ENCODE data around the gene GPS1.

The GPS1 gene

DNA sequence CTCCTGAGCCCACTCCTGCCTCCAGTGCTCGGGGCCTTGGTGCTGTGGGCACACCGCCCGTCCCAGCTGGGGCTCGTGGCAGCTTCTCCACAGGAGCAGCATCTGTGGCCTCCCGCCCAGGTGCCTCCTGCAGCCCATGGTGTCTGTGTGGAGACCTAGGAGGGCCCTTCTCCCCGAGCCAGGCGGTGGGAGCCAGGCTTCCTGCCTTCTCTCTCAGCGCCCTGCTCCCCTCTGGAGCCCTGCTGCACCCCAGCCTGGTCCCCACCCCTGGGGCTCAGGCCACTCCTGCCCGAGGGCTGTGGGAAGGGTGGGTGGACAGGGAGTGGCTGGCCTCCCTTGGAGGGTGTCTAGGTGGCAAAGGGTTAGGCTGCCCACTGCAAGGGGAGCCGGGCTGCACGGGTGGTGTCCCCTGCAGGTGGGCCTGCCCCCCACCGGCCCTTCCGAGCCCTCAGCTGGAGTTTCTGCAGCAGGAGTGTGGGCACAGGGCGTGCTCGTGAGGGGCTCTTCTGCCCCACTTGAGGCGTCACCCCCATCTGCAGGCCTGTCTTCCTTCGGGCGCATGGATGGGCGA lies 40.0 kb upstream of the GPS1 start:
- CTCF ChIA-PET: interaction anchor here (1.2 to 2.0 kb wide), 2 partner anchors 44 to 52 kb away, joined by 4 to 15 read pairs; no protein-coding TSS in a partner anchor
- no peak for DNase-seq
- Histone ChIP-seq H3K4me3 (ENCODE audit: control insufficient read depth in 1 of 7, extremely low read depth in 1 of 7, insufficient read depth in 4 of 7, low read depth in 2 of 7, low read length in 6 of 7) (no peak overlapping the region), H3K27ac (ENCODE audit: insufficient read depth in 1 of 2, low read depth in 1 of 2, low read length in 2 of 2, poor library complexity in 1 of 2, severe bottlenecking in 2 of 2) (no peak overlapping the region), H3K36me3 (ENCODE audit: control insufficient read depth in 4 of 4, insufficient read depth in 4 of 4, low read length in 3 of 4) (peaks cover 0 to 2% (median 1%) of the 10 kb centered on the region in 4 experiments), H3K4me1 (ENCODE audit: control extremely low read depth in 1 of 4, control insufficient read depth in 4 of 4, insufficient read depth in 4 of 4, low read length in 3 of 4) (peaks cover 0 to 41% (median 35%) of the 10 kb centered on the region in 4 experiments), H3K9me3 (ENCODE audit: control extremely low read depth in 1 of 5, control insufficient read depth in 4 of 5, insufficient read depth in 2 of 5, low read depth in 1 of 5, low read length in 4 of 5) (no peaks in the 10 kb centered on the region), H3K27me3 (replicated peaks in 2 of 5; ENCODE audit: control insufficient read depth in 4 of 5, insufficient read depth in 5 of 5, low read length in 4 of 5) (no peaks in the 10 kb centered on the region)
- POLR2A ChIA-PET: no interaction called here
- 96% methylated on average over 12 of the region's 19 CpGs for WGBS (ENCODE audit: insufficient coverage)

DNA sequence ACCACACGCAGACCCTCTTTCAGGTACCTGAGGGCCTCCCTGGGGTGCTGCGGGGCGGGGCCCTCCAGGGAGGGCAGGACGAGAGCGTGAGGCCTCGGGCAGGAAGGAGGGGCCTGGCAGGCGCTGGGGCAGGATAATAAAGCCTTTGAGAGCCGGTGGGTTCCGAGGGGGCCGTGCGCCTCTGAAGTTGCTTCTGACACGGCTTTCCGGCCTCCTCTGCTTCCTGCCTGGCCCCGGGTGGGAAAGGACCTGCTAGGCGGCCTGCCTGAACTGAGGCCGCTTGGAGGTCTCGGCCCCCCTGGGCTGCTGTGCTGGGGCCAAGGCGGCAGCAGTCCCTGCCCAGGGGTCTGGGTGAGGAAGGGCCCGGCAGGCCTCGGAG lies 39.4 kb upstream of the GPS1 start:
- DNase-seq: peak in 2 of 3 donors; percentile 36 to 40
- Histone ChIP-seq H3K36me3 (ENCODE audit: control insufficient read depth in 4 of 4, insufficient read depth in 4 of 4, low read length in 3 of 4) (peaks cover 0 to 2% (median 1%) of the 10 kb centered on the region in 4 experiments), H3K27ac (ENCODE audit: insufficient read depth in 1 of 2, low read depth in 1 of 2, low read length in 2 of 2, poor library complexity in 1 of 2, severe bottlenecking in 2 of 2) (no peak overlapping the region), H3K4me1 (ENCODE audit: control extremely low read depth in 1 of 4, control insufficient read depth in 4 of 4, insufficient read depth in 4 of 4, low read length in 3 of 4) (peaks cover 0 to 41% (median 35%) of the 10 kb centered on the region in 4 experiments), H3K4me3 (ENCODE audit: control insufficient read depth in 1 of 7, extremely low read depth in 1 of 7, insufficient read depth in 4 of 7, low read depth in 2 of 7, low read length in 6 of 7) (no peak overlapping the region), H3K27me3 (replicated peaks in 2 of 5; ENCODE audit: control insufficient read depth in 4 of 5, insufficient read depth in 5 of 5, low read length in 4 of 5) (no peaks in the 10 kb centered on the region), H3K9me3 (ENCODE audit: control extremely low read depth in 1 of 5, control insufficient read depth in 4 of 5, insufficient read depth in 2 of 5, low read depth in 1 of 5, low read length in 4 of 5) (no peaks in the 10 kb centered on the region)
- POLR2A ChIA-PET: no interaction called here
- 61% methylated on average over 19 of the region's 20 CpGs for WGBS (ENCODE audit: insufficient coverage)
- CTCF ChIA-PET: interaction anchor here (2.0 kb wide), 1 partner anchor 52 kb away, joined by 15 read pairs; no protein-coding TSS in a partner anchor

DNA sequence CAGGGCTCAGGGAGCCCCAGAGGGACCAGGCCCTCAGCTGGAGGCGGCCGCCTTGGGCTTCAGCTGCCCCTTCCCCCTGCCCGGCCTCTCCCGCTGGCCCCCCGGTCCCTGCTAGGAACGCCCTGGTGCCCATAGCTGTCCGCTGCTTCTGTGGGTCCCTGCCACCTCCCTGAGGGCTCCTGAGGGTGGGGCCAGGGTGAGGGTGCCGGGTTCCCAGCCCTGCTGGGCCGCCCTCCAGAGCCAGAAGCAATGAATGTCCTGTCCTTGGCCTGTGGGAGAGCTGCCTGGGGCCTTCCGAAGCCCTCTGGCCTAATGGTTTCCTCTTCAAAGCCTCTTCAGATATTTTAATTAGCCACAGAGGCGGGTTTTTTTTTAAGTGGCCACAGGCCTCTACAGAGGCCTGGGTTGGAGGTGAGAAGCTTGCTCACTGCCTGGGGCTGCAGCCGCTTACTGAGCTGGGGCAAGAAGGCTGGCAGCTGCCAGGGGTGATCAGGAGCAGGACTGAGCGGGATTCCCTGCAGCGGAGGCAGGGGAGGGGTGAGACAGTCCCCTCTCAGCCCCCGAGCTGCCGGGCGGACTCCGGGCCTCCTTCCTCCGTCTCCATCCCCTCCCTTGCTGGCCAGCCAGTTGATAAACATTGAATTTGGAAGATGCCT lies 38.9 kb upstream of the GPS1 start:
- WGBS (ENCODE audit: insufficient coverage): 89% methylated on average over 17 of the region's 19 CpGs
- Histone ChIP-seq H3K4me1 (ENCODE audit: control extremely low read depth in 1 of 4, control insufficient read depth in 4 of 4, insufficient read depth in 4 of 4, low read length in 3 of 4) (peaks cover 0 to 41% (median 35%) of the 10 kb centered on the region in 4 experiments), H3K27me3 (replicated peaks in 2 of 5; ENCODE audit: control insufficient read depth in 4 of 5, insufficient read depth in 5 of 5, low read length in 4 of 5) (no peaks in the 10 kb centered on the region), H3K9me3 (ENCODE audit: control extremely low read depth in 1 of 5, control insufficient read depth in 4 of 5, insufficient read depth in 2 of 5, low read depth in 1 of 5, low read length in 4 of 5) (no peaks in the 10 kb centered on the region), H3K36me3 (ENCODE audit: control insufficient read depth in 4 of 4, insufficient read depth in 4 of 4, low read length in 3 of 4) (peaks cover 0 to 6% (median 2%) of the 10 kb centered on the region in 4 experiments), H3K27ac (ENCODE audit: insufficient read depth in 1 of 2, low read depth in 1 of 2, low read length in 2 of 2, poor library complexity in 1 of 2, severe bottlenecking in 2 of 2) (no peak overlapping the region), H3K4me3 (ENCODE audit: control insufficient read depth in 1 of 7, extremely low read depth in 1 of 7, insufficient read depth in 4 of 7, low read depth in 2 of 7, low read length in 6 of 7) (no peak overlapping the region)
- ChIA-PET CTCF (interaction anchor here (2.0 kb wide), 1 partner anchor 53 kb away, joined by 15 read pairs; no protein-coding TSS in a partner anchor), POLR2A (interaction anchor here (0.9 kb wide), 1 partner anchor 100 kb away, joined by 3 read pairs; no protein-coding TSS in a partner anchor)
- DNase-seq: peak in 2 of 3 donors; percentile 32 to 35

DNA sequence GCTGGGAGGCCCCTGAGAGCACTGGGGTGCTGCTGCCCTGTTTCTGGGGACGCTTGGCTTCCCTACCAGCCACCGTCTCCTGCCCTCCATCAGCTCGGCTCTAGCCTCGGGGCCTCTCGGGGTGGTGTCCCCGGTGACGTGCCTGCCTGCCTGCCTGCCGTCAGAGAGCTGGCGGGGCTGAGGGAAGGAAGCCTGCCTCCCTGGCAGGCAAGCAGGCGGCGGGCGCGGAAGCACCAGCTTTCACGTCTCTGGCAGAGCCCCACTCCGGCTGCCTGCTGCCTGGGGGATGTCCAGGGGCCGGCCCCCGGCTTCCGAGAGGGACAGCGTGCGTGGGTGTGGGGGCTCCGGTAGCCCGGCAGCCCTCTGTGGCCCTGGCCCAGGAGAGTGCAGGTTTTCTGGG lies 38.4 kb upstream of the GPS1 start:
- H3K27ac ChIP-seq (ENCODE audit: insufficient read depth in 1 of 2, low read depth in 1 of 2, low read length in 2 of 2, poor library complexity in 1 of 2, severe bottlenecking in 2 of 2): no peak overlapping the region
- WGBS (ENCODE audit: insufficient coverage): 17% methylated on average over 20 of the region's 22 CpGs
- no peak overlapping the region for H3K4me3 ChIP-seq (ENCODE audit: control insufficient read depth in 1 of 7, extremely low read depth in 1 of 7, insufficient read depth in 4 of 7, low read depth in 2 of 7, low read length in 6 of 7)
- POLR2A ChIA-PET: interaction anchor here (0.9 kb wide), 1 partner anchor 101 kb away, joined by 3 read pairs; no protein-coding TSS in a partner anchor
- peak in 2 of 3 donors; percentile 73 to 80 for DNase-seq
- no peaks in the 10 kb centered on the region for H3K27me3 ChIP-seq (replicated peaks in 2 of 5; ENCODE audit: control insufficient read depth in 4 of 5, insufficient read depth in 5 of 5, low read length in 4 of 5)
- peaks cover 0 to 11% (median 5%) of the 10 kb centered on the region in 4 experiments for H3K36me3 ChIP-seq (ENCODE audit: control insufficient read depth in 4 of 4, insufficient read depth in 4 of 4, low read length in 3 of 4)
- H3K4me1 ChIP-seq (ENCODE audit: control extremely low read depth in 1 of 4, control insufficient read depth in 4 of 4, insufficient read depth in 4 of 4, low read length in 3 of 4): peaks cover 0 to 41% (median 35%) of the 10 kb centered on the region in 4 experiments
- CTCF ChIA-PET: interaction anchor here (0.8 to 2.0 kb wide), 3 partner anchors 33 to 53 kb away, joined by 3 to 15 read pairs (median 3); no protein-coding TSS in a partner anchor
- no peaks in the 10 kb centered on the region for H3K9me3 ChIP-seq (ENCODE audit: control extremely low read depth in 1 of 5, control insufficient read depth in 4 of 5, insufficient read depth in 2 of 5, low read depth in 1 of 5, low read length in 4 of 5)

DNA sequence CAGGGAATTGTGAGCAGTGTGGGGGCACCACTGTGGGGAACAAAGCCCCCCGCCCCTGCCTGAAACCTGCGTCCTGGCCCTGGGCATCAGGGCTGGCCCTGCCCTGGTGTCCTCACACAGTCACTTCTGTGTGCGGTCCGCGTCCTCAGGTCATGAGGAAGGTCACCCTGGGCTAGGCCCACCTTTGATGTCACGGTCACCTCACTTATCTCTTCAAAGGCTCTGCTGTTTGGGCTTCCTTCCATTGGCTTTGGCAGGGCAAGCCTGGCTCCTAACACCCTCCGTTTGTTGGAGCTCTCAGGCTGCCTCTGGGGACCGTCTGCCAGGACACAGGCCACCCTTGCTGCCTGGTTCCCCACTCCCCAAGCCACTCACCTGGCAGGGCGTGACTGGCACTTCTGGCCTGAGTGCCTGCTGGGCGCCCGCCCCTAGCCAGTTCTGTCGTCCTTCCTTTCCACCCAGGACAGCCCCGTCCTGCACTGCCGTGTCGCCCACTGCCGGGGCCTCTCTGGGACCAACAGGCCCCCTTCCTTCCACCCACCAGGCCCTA lies 37.9 kb upstream of the GPS1 start:
- Histone ChIP-seq H3K4me3 (ENCODE audit: control insufficient read depth in 1 of 7, extremely low read depth in 1 of 7, insufficient read depth in 4 of 7, low read depth in 2 of 7, low read length in 6 of 7) (no peak overlapping the region), H3K9me3 (ENCODE audit: control extremely low read depth in 1 of 5, control insufficient read depth in 4 of 5, insufficient read depth in 2 of 5, low read depth in 1 of 5, low read length in 4 of 5) (no peaks in the 10 kb centered on the region), H3K27ac (ENCODE audit: insufficient read depth in 1 of 2, low read depth in 1 of 2, low read length in 2 of 2, poor library complexity in 1 of 2, severe bottlenecking in 2 of 2) (no peak overlapping the region), H3K4me1 (ENCODE audit: control extremely low read depth in 1 of 4, control insufficient read depth in 4 of 4, insufficient read depth in 4 of 4, low read length in 3 of 4) (peaks cover 0 to 40% (median 34%) of the 10 kb centered on the region in 4 experiments), H3K27me3 (replicated peaks in 2 of 5; ENCODE audit: control insufficient read depth in 4 of 5, insufficient read depth in 5 of 5, low read length in 4 of 5) (no peaks in the 10 kb centered on the region), H3K36me3 (ENCODE audit: control insufficient read depth in 4 of 4, insufficient read depth in 4 of 4, low read length in 3 of 4) (peaks cover 0 to 16% (median 8%) of the 10 kb centered on the region in 4 experiments)
- ChIA-PET POLR2A (interaction anchor here (0.9 kb wide), 1 partner anchor 101 kb away, joined by 3 read pairs; no protein-coding TSS in a partner anchor), CTCF (interaction anchor here (0.8 to 2.0 kb wide), 3 partner anchors 34 to 54 kb away, joined by 3 to 15 read pairs (median 3); no protein-coding TSS in a partner anchor)
- 92% methylated on average over 16 of the region's 16 CpGs for WGBS (ENCODE audit: insufficient coverage)
- no peak for DNase-seq

DNA sequence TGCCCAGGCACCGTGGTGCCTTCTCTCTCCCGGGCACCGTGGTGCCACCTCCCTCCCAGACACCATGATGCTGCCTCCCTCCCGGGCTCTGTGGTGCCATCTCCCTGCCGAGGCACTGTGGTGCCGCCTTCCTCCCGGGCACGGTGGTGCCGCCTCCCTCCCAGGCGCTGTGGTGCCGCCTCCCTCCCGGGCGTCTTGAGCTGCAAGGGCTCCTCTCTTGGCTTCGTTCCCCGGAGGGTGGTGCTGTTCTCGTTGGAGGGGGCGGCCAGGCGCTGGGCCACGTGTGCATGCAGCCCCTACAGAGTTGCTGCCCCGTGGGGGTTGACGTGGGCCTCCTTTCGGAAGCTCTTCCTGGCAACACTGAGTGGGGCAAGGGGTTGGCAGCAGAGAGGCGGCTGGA lies 37.3 kb upstream of the GPS1 start:
- no peak overlapping the region for H3K4me3 ChIP-seq (ENCODE audit: control insufficient read depth in 1 of 7, extremely low read depth in 1 of 7, insufficient read depth in 4 of 7, low read depth in 2 of 7, low read length in 6 of 7)

More for the DNA sequence above, 37.3 kb upstream of the GPS1 start:
- Histone ChIP-seq H3K27me3 (replicated peaks in 2 of 5; ENCODE audit: control insufficient read depth in 4 of 5, insufficient read depth in 5 of 5, low read length in 4 of 5) (no peaks in the 10 kb centered on the region), H3K27ac (ENCODE audit: insufficient read depth in 1 of 2, low read depth in 1 of 2, low read length in 2 of 2, poor library complexity in 1 of 2, severe bottlenecking in 2 of 2) (no peak overlapping the region), H3K36me3 (ENCODE audit: control insufficient read depth in 4 of 4, insufficient read depth in 4 of 4, low read length in 3 of 4) (peaks cover 0 to 19% (median 9%) of the 10 kb centered on the region in 4 experiments), H3K9me3 (ENCODE audit: control extremely low read depth in 1 of 5, control insufficient read depth in 4 of 5, insufficient read depth in 2 of 5, low read depth in 1 of 5, low read length in 4 of 5) (no peaks in the 10 kb centered on the region), H3K4me1 (ENCODE audit: control extremely low read depth in 1 of 4, control insufficient read depth in 4 of 4, insufficient read depth in 4 of 4, low read length in 3 of 4) (peaks cover 0 to 34% (median 29%) of the 10 kb centered on the region in 4 experiments)
- POLR2A ChIA-PET: no interaction called here
- DNase-seq: no peak
- WGBS (ENCODE audit: insufficient coverage): 90% methylated on average over 23 of the region's 23 CpGs
- CTCF ChIA-PET: no interaction called here
